Left forelimb (tissue), 1 donor: Measurements from ENCODE around the gene BMF.

Source experiments
- DNase-seq: peaks from one replicate; pipeline ENCODE4 v3.0.0-alpha.2; 2018; ENCODE audit warnings: low spot score

BMF gene

DNA sequence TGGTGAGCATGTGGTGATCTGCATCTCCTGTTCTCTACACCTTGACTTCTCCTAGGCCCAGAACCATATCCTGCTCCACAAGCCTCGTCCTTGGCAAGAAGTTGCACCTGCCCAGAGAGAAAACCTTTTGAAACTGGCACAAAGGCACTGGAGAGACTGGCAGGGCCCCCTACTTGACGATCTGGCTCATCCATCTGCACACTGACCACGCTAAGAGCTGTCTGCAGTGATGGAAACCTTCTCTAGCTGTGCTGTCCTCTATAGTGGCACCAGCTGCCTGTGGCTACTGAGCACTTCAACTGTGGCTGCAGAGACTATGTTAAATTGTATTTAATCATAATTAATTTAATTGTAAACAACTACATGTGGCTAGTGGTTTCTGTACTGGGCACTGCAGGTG lies 43.5 kb downstream of the BMF start:
- no peak for DNase-seq

DNA sequence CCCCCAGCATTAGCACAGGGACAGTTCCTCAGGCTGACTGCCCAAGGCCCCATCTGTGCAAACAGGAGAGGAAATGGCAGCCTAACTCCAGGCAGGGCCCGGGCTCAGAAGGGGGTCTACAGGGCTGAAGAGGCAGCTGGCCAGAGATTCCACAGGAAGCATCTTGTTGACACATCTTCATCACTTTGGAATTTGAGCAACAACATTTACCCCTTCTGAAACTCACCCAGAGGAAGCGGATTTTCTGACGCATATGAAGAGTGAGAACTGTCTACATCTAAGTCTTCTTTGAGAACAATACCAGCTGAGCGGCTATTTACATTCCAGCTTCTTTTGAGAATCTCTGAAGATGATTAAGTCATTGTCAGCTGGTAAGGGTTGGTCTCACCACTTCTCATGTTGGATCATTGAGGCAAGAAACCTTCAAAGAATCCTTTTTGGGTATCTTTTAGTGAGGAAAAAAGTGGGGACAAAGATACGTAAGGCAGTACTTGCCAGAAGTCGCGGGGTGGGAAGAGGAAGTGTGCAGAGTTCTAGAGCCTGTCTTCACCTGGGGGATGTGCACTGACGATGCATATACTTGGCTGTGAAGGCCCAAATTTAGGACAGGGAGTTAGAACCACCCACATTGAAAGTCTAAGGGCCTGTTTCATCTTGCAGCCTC lies 44.3 kb downstream of the BMF start:
- no peak for DNase-seq

DNA sequence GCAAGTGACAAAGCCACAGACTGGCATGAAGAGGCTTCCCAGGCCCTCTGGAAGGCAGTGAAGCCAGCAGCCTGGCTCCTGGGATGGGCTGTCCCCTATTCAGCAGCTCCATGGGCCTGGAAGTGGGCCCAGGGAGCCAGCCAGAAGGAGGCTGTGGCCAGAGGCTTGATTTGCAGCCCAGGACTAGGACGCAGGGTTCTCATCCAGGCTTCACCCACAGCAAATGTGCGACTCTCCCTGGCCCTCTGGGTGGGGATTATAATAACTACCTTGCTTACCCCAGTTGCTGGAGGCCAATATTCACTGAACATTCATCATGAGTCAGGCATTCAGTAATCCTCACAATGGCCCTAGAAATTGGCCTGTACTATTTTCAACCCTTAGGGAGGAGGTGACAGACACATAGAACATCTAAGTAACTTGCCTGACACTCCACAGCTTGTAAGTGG lies 45.1 kb downstream of the BMF start:
- DNase-seq = no peak

DNA sequence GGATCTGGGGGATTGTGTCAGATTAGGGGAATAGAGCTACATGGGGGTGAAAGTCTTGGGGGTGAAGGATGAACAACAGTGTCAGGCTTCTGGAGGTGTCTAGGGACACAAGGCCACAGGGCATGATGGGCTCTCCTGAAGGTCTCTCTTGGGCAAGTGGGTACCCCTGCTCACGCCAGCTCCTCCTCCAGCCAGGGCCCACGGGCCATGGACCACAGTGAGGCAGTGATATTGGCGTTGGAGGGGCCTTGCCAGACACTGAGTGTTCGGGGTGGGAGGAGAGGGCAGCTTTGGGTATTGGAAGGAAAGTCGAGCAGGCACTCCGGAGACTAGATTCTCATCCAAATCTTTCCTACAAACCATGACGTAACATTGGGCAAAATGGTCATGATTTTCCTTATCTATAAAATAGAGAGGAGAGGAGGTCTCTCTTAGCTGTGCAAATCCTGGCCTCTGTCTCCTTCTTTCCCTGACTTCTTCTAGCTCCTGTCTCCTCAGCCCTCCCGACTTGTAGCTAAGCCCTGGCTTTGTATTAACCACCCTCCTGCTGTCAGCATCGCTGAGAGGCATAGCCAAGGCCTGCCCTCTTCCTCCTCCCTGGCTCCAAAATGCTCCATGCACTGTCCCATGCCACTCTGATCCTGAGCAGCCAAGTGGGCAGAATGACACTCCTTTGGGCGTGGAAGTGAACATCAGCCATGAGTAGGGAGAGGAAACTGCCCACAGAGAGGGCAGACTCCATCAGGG lies 45.7 kb downstream of the BMF start:
- DNase-seq = no peak

DNA sequence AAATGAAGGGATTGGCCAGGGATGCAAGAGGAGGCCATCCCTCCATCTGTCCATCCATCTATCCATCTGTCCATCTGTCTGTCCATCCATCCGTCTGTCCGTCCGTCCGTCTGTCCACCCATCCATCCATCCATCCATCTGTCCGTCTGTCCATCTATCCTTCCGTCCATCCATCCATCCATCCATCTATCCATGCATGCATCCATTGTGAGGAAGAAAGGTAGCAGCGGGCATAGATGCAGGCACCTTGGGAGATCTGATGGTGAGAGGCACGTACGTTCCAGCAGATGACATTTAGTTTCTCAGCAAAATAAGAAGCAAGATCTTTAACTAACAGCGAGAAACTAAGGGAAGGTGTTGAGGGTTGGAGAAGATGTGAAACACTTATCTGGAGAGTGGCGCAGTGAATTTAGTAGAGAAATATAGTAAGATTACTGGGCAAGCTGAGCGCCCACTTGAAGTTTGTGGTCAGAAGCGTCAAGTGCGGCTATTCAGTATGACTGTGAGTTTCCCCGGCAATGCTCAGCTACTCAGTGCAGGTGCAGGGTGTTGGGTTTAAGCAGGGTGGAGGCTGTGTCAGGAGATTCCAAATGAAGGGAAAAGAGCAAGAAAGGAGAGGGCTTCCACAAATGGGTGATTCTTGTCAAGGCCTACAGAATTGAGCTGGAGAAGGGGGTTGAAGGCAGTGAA lies 47.3 kb downstream of the BMF start:
- DNase-seq = no peak

DNA sequence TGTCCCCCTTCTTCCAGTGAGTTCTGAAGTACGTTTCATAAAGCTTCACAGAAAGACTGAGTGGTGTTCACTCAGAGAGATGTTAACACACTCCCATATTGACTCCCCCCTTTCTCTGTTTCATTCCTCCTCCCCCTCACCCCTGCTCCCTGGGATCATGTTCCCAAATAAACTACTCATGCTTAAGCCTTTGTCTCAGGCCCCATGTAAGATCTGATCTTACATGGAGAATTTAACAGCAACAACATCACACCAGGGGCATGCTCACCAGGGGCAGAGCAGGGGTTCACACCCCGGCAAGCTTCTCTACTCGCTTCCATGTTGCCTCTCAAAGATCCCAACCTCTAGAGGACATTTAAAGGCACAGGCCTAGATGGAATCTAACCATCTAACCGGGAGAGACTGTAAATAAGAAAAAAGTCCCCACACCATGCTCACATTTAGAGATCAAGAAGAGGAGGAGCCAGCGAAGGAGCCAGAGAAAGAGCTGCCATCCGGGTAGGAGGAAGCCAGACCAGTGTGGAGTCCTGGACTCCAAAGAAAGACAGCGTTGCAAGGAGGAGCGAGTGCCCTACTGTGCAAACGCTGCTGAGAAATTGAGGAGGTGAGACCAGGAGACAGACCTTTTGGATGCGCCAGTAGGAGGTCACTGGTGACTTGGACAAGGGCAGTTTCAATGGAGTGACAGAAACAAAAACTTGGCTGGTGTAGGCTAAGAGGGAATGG lies 48.3 kb downstream of the BMF start:
- no peak for DNase-seq

DNA sequence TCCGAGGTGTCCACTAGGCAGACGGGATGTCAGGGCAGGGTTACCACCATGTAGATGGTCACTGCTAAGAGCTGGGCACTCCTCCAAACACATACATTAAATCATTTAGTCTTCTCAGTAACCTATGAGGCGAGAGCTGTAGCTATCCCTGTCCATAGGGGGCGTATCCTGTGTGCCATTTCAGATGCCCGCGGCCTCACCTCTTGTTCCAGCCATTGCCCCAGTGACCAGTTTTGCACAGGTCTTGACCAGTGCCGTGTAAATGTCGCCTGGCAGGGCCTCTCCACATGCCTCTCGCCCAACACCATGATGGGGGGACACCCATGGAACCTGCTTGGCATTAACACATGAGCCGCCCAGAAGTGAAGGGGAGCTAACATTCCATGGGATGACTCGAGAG lies 48.9 kb downstream of the BMF start:
- no peak for DNase-seq

DNA sequence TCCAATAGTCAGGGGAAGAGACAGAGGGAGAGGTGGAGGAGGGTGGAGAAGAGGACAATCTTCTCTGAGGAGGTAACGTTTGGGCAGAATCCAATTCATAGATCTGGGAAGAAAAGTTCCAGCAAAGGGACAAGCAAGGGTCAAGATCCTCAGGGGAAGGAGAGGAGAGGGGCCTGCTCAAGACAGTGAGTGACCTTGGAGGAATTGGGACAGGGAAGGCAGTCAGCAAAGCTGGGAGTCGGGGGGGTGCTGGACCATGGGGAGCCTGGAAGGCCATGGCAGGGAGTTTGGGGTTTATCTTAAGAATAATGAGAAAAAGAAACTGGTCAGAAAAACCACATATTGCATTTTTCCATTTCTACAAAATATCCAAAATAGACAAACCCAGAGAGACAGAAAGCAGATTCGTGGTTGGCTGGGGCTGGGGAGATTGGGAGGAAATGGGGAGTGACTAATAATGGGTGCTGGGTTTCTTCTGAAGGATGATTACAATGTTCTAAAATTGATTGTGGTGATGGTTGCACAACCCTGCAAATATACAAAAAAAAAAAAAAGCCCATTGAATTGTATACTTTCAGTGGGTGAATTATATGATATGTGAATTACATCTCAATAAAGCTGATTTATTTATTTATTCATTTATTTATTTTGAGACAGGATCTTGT lies 50.1 kb downstream of the BMF start:
- DNase-seq = no peak

DNA sequence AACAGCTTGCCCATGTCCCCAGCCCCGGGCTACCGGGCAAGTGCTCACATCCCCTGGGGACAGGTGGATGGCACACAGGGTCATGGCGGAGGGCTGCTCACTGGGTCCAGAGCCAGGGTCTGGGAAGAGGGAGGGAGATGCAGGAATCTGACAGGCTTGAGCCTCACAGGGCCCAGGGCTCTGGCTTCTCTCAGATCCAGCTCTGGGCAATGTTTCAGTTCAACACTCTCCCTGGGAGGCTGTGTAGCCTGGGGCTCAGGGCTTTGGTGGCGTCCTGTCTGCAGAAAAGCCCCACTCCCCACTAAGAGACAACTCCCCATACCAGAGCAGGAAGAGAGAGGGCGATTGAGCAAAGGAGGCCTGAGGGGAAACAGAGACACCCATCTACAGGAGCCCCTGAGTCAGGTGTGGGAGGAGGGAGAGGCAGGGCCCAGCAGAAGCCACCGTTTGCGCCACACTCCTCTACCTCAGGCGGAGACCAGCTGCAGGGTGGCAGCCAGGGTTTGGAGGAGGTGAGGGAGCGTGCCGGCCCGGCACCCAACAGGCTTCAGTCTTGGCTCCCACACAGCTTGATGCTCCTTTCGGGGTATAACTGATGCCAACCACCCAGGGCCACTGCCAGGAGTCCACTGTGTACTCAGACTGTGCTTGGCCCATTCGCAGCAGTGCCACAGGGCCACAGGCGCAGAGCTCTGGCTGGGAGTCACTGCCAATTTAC lies 52.9 kb downstream of the BMF start:
- DNase-seq = no peak

DNA sequence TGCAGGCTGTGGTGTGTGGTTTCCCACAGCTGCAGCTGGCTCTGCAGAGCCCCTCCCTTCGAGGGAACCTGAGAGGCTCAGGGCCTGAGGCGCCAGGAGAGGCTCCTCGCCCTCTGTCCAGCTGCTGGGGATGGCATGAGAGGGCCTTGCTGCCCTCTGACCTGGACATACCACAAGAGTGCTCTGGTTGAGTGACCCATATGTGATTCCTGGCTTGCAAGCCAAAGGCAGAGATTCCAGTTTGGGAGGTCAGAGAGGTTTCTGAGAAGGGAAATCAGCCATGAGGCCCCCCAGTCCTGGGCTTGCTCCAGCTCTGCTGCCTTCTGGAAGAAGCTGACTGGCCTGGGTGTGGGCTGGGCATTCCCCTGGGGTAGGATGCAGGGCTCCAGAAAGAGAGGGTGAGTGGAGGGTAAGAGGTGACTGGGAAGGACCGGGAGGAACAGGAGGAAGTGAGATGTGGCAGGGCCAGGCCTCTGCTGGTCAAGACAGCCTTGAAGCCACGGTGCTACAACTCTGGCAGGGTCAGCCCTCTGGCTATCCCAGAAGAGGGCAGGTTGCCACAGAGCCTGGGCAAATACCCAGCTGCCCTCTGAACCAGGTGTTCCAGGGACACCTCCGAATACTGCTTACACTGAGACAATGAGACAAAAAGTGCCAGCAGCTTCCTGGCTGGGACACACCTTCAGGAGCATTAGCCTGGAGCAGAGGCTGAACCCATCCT lies 53.7 kb downstream of the BMF start:
- no peak for DNase-seq

DNA sequence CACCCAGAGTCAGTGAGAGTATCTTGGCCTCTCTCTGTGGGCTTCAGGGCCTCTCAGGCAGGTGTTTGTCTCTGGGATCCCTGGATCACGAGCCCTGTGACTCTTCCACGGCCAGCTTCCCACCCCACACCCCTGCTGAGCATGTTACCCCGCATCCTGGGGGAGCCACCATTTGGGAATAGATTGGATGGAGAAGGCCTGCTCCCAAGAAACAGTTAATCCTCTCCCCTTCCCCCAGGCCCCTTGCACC lies 54.1 kb downstream of the BMF start:
- no peak for DNase-seq

DNA sequence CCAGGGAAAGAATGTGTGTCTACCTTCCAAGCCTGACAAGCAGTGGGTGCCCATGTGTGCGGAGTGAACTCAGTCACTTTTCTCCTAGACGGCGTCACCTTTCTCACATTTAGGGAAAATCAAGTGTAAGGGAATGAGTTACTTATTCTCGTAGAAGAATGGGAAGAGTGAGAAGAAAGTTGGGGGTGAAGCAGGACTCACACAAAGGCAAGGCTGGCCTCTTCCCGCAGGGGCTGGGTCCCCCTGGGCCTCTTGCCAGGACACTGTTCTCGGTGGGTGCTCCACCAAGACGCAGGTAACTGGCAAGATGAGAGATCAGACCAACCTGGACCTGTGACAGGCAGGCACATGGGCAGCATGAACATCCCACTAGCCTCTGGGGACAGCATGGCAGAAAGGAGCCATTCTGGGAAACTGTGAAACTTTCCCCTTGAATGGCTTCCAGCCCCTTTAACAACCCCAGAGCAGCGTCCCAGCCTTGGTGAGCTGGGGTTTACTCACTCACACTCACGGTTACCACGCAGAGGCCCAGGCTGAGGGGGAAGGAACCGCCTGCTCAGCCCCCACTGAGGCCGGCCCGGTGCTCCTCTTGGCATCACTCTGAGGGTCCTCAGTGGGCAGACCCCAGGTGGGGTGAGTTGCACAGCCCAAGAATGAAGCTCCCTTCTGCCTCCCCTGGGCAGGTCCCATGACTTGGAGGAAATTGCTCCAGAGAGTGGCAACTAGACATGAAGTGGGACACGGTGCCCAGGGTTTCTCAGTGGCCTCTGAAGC lies 54.7 kb downstream of the BMF start:
- no peak for DNase-seq

DNA sequence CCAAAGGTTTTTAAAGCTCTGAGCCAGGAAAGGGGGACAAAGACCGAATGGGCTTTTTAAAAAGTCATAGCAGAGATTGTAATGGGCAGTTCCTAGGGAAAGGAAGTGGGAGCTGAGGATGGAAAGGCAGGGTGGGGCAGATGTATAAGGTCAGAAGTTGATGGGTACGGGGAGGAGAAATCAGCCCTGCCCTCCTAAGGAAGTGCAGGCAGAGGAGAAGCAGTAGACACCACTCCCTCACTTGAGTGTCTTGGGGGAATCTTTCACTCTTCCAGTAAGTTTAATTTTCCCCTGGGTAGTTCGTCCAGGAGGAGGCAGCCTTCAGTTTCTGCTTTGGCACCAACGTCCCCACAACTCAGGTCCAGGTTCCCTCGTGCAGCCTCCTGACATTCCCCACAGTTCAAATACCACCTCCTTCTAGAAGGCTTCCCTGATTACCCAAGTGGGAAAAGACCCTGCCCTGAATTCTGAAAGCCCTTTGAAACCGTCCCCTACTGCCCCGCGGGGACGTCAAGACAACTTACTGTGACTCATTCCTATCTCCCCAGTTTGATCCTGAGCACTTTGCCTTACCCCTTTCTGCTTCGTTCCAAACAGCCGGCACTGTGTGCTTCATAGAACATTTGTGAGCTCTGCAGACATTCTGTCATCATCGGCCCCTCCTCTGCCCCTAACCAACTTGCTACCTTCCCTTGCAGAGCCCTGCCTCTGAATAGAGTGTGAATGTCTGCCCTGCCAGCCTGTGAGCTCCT lies 55.4 kb downstream of the BMF start:
- DNase-seq = no peak

DNA sequence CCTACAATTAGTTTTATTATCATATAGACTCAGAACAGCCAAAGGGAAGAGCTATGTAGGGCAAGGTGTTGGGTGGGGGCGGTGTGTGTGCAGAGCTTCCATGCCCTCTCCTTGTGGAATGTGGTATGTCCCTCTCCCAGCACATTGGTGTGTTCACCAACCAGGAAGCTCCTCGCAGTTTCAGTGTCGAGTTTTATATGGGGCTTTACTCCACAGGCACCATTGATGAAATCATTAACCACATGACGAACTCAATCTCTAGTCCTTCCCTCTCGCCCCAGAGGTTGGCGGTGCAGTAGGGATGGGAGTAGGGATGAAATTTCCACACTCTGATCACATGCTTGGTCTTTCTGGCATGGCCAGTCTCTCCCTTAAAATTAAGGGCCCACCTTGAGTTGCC lies 56.1 kb downstream of the BMF start:
- no peak for DNase-seq

DNA sequence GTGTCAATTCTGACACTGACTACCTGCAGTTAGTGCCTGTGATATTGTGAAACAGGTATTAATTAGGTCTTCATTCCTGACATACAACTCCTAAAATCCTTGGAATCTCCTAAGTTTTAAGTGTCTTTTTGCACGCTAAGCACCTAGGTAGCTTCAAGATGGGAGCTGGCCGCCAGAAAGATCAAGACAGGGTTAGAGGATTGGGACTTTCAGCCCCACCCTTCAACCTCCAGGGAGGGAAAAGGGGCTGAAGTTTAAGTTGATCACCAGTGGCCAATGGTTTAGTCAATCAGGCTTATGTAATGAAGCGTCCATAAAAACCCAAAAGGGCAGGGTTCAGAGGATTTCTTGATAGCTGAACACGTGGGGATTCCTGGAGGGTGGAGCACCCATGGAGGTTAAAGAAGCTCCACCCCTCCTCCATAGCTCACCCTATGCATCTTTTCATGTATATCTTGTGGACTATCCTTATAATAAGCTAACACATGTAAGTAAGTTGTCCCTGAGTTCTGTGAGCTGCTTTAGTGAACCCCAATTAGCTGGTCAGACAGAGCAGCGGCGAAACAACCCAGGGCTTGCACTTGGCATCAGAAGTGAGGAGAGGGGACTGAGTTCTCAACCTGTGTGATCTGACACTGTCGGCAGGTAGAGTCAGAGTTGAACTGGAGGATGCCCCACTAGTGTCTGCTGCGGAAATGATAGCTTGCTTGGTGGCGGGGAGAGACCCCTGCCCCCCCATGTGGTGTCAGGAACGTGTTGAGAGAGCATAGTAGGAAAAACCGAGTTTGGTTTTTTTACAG lies 56.9 kb downstream of the BMF start:
- DNase-seq = no peak

DNA sequence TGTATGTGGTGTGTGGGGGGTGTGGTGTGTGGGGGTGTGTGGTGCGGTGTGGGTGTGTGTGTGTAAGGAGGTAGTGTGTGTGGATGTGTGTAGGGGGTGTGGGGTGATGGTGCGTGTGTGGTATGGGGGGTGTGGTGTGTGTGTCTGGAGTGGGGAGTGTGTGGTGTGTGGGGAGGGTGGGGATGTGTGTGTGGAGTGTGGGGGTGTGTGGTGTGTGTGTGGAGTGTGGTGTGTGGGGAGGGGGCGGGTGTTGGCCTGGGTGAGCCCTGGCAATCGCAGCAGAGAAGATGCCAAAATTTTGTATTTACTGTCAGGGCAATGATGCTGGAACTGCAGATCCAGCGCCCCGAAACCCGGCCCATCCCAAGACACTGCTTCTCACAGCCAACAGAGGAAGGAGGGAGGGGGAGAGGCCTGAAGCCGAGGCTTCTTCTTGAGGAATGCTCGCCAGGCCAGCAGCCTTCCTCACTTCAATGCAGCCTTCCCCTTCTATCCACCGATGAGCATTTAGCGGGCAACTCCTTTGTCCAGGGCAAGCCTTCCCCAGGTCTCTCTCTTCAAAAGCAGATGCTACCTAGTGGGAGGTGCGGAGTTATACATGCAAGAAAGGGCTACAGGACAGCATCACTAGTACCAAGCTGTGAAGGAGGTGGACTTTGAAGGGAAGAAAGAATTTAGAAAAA lies 57.8 kb downstream of the BMF start:
- no peak for DNase-seq

DNA sequence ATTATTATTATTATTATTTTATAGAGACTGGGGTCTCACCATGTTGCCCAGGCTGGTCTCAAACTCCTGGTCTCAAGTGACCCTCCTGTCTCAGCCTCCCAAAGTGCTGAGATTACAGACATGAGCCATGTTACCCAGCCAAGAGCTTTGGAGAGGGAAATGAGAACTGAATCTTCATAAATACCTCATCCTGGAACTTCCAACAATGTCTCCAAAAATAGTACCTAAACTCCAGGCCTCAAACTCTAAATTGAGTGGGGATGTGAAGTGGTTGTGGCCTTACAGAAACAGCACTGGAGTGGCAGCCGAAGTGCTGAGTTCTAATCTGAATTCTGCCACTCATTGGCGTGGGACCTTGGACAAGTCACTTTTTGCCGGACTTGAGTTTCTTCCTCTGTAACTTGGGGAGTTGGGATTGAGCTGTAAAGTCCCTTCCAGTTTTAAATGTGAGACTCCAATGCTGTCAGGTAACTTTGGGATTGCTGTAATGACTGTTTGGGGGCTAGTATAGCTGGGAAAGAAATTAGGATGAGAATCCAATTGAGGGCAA lies 59.7 kb downstream of the BMF start:
- no peak for DNase-seq
